ENCODE results near the gene NTSR2.

GRCh38 chr2:11615209-11615608 is 54.8 kb downstream of the NTSR2 start:
- TF ChIP-seq CTCF (IDR thresholded peaks at IDR 0.05) (no peak), EP300 (IDR thresholded peaks at IDR 0.05) (no peak)

Data from tibial nerve (tissue), 4 donors.